DOHH2 (cell line): Measurements from ENCODE around the gene BSPRY.

ENCODE experiments used
- H3F3A ChIP-seq: fragments of 200-600 bp; sonication (generic), shearing (Covaris generic); 2 replicates; pipeline ENCODE4 v1.6.0; 2016; ENCODE audit warnings: antibody characterized with exemption, mild to moderate bottlenecking; ENCODE audit not compliant: control insufficient read depth, insufficient read depth
- H3K27ac ChIP-seq: fragments of 200-600 bp; sonication (generic); 2 replicates; pipeline ENCODE4 v1.5.1; 2014; ENCODE audit warnings: low read depth, mild to moderate bottlenecking, low read length, moderate library complexity
- H3K27me3 ChIP-seq: fragments of 200-600 bp; sonication (generic); 2 replicates; pipeline ENCODE4 v1.6.1; 2014; ENCODE audit warnings: mild to moderate bottlenecking, low read length, mixed read lengths; ENCODE audit not compliant: control insufficient read depth
- H3K36me3 ChIP-seq: fragments of 200-600 bp; sonication (generic); 2 replicates; pipeline ENCODE4 v1.6.1; 2014; ENCODE audit warnings: mild to moderate bottlenecking, low read length, moderate library complexity, mixed read lengths; ENCODE audit not compliant: control insufficient read depth
- H3K4me1 ChIP-seq: fragments of 200-600 bp; sonication (generic); 2 replicates; pipeline ENCODE4 v1.6.1; 2014; ENCODE audit warnings: mild to moderate bottlenecking, low read length, mixed read lengths; ENCODE audit not compliant: control insufficient read depth
- H3K4me2 ChIP-seq: fragments of 200-600 bp; sonication (generic); 2 replicates; pipeline ENCODE4 v1.6.0; 2014; ENCODE audit warnings: mild to moderate bottlenecking, low read length, moderate library complexity
- H3K4me3 ChIP-seq: fragments of 200-600 bp; sonication (generic); 2 replicates; pipeline ENCODE4 v1.5.1; 2014; ENCODE audit warnings: mild to moderate bottlenecking, low read length, mixed read lengths
- H3K79me2 ChIP-seq: fragments of 200-600 bp; sonication (generic); 2 replicates; pipeline ENCODE4 v1.6.1; 2014; ENCODE audit warnings: mild to moderate bottlenecking, low read length, mixed read lengths; ENCODE audit not compliant: control insufficient read depth
- H3K9me2 ChIP-seq: fragments of 200-600 bp; sonication (generic); replicated peaks from 2 replicates; pipeline ENCODE4 v1.6.1; 2014; ENCODE audit warnings: mild to moderate bottlenecking, low read length, mixed read lengths; ENCODE audit not compliant: control insufficient read depth
- H3K9me3 ChIP-seq: fragments of 200-600 bp; sonication (generic); 2 replicates; pipeline ENCODE4 v1.6.1; 2014; ENCODE audit warnings: antibody characterized with exemption, low read length, mixed read lengths; ENCODE audit not compliant: control insufficient read depth, insufficient read depth
- H4K20me1 ChIP-seq: fragments of 200-600 bp; sonication (generic); 2 replicates; pipeline ENCODE4 v1.6.0; 2014; ENCODE audit warnings: low read depth, mild to moderate bottlenecking, antibody characterized with exemption, low read length, moderate library complexity; ENCODE audit not compliant: control insufficient read depth, insufficient read depth
- EZH2phosphoT487 ChIP-seq: fragments of 200-600 bp; sonication (generic); IDR thresholded peaks from 2 replicates; pipeline ENCODE4 v1.6.1; 2017; ENCODE audit warnings: borderline replicate concordance, mild to moderate bottlenecking, antibody characterized with exemption, low read length, moderate library complexity, mixed read lengths
- TF ChIP-seq, protein P1 (sequence below): fragments of 200-600 bp; sonication (generic); IDR thresholded peaks from one replicate; pipeline ENCODE4 v1.5.1; 2014; ENCODE audit warnings: antibody characterized with exemption, mild to moderate bottlenecking, low read depth, low read length; ENCODE audit not compliant: poor library complexity, severe bottlenecking

The BSPRY gene

DNA sequence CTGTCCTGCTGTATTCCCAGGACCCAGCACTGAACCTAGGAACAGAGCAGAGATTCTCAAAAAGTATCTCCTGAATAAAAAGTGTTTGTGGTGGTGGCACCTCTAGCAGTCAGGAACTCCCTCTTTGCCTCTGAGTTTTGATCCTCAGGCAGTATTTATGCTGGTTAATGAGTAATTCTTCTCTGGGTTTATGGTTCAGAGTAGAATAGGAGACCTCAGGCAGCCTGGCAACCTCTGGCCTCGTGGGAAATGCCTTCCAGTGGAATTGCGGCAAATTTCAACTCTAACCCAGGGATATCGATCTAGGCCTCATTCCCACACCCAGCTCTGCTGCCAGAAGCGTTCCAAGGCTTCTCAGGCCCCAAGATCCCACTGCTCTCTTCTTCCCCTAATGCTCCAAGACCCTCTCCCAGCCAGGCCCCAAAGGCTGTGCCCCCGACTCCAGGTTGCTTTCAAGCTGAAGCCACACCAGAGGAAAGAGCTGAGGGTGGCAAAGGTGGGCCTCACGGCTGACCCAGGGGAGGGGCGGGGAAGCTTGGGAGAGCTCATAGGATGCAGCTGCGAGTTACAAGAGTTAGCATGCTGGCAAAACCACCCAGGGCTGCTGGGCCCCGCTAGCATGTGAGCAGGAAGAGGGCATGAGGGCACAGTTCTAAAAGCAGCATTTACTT, 38.4 kb downstream of the BSPRY start:
- Histone ChIP-seq H3K4me1 (no peaks in the 10 kb centered on the region), H3K9me3 (no peaks in the 10 kb centered on the region), H3K4me2 (no peak overlapping the region), H3K79me2 (no peaks in the 10 kb centered on the region), H3K4me3 (no peak overlapping the region), H3F3A (no peaks in the 10 kb centered on the region), H3K27me3 (no peaks in the 10 kb centered on the region), H4K20me1 (no peaks in the 10 kb centered on the region), H3K9me2 (no peaks in the 10 kb centered on the region), H3K27ac (no peak overlapping the region), H3K36me3 (peaks cover 5% of the 10 kb centered on the region; the same call in 1 of the 2 replicates)
- no peak for TF ChIP-seq EZH2phosphoT487
- TF ChIP-seq, protein P1, sequence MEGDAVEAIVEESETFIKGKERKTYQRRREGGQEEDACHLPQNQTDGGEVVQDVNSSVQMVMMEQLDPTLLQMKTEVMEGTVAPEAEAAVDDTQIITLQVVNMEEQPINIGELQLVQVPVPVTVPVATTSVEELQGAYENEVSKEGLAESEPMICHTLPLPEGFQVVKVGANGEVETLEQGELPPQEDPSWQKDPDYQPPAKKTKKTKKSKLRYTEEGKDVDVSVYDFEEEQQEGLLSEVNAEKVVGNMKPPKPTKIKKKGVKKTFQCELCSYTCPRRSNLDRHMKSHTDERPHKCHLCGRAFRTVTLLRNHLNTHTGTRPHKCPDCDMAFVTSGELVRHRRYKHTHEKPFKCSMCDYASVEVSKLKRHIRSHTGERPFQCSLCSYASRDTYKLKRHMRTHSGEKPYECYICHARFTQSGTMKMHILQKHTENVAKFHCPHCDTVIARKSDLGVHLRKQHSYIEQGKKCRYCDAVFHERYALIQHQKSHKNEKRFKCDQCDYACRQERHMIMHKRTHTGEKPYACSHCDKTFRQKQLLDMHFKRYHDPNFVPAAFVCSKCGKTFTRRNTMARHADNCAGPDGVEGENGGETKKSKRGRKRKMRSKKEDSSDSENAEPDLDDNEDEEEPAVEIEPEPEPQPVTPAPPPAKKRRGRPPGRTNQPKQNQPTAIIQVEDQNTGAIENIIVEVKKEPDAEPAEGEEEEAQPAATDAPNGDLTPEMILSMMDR, result no peak

DNA sequence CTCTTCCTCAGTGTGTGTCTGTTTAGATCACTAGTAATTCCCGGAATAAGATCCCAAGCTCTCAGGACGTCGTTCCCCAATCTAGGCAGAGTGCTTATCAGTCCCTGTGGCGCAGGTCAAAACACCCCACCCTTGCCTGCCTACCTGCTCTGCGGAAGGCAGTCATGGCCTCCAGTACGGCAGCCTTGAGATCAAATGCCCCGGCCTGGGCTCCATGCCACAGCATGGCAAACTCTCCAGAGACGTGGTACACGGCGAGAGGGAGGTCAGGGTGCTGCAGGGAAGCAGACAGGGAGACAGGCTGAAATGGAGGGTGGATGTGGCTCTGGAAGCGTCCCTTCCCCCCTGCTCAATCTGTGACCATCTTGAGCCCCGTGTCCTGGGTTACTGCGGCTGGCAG, 39.5 kb downstream of the BSPRY start:
- H3K4me1 ChIP-seq, result no peaks in the 10 kb centered on the region
- no peaks in the 10 kb centered on the region for H3K79me2 ChIP-seq
- no peaks in the 10 kb centered on the region for H3F3A ChIP-seq
- no peaks in the 10 kb centered on the region for H3K27me3 ChIP-seq
- no peaks in the 10 kb centered on the region for H3K9me3 ChIP-seq
- H3K4me3 ChIP-seq, result no peak overlapping the region
- no peak overlapping the region for H3K4me2 ChIP-seq
- TF ChIP-seq EZH2phosphoT487, result no peak
- TF ChIP-seq, protein P1, result no peak
- peaks cover 5% of the 10 kb centered on the region; the same call in 1 of the 2 replicates for H3K36me3 ChIP-seq
- no peaks in the 10 kb centered on the region for H3K9me2 ChIP-seq
- H3K27ac ChIP-seq, result no peak overlapping the region
- no peaks in the 10 kb centered on the region for H4K20me1 ChIP-seq

DNA sequence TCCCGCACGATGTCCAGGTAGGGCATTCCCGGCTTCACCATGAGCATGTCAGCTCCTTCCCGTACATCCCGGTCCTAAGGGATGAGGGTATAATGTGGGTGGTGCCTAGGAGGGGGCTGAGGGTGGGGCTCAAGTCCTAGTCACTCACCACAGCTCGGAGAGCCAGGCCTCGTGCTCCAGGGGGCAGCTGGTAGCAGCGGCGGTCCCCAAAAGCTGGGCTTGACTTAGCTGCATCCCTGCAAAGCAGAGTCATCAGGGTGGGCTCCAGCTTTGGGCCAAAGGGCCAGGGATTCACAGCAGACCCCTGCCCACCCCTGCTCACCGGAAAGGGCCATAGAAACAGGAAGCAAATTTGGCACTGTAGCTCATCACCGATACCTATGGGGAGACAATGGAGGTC, 40.1 kb downstream of the BSPRY start:
- Histone ChIP-seq H3K27ac (no peak overlapping the region), H3K27me3 (no peaks in the 10 kb centered on the region), H3K9me3 (no peaks in the 10 kb centered on the region), H3F3A (no peaks in the 10 kb centered on the region), H3K9me2 (no peaks in the 10 kb centered on the region), H3K4me2 (no peak overlapping the region), H3K4me1 (no peaks in the 10 kb centered on the region), H3K4me3 (no peak overlapping the region), H4K20me1 (no peaks in the 10 kb centered on the region), H3K79me2 (no peaks in the 10 kb centered on the region), H3K36me3 (peaks cover 5% of the 10 kb centered on the region; the same call in 1 of the 2 replicates)
- no peak for TF ChIP-seq EZH2phosphoT487
- TF ChIP-seq, protein P1, result no peak
